Sigmoid colon (tissue), 4 donors: ENCODE data around the gene PAQR4.

Experiments
- CTCF ChIP-seq, 4 experiments: fragments of 450-650 bp in 3 of 4; fragments of 200-600 bp in 1 of 4; IDR thresholded peaks; one replicate each; pipeline ENCODE4 v1.5.1; 2016 to 2019; ENCODE audit warnings: antibody characterized with exemption in 4 of 4, mild to moderate bottlenecking in 3 of 4, moderate library complexity in 2 of 4
- EP300 ChIP-seq, 4 donors: sonication (generic); formaldehyde crosslinking; IDR thresholded peaks; one replicate each; pipeline ENCODE4 v1.6.1; 2017; ENCODE audit warnings: antibody characterized with exemption in 4 of 4
- POLR2AphosphoS5 ChIP-seq, 4 donors: sonication (generic); formaldehyde crosslinking; IDR thresholded peaks; one replicate each; pipeline ENCODE4 v1.6.1; 2017; ENCODE audit warnings: antibody characterized with exemption in 4 of 4

- TF ChIP-seq CTCF (IDR thresholded peaks at IDR 0.05): no peak
- no peak for TF ChIP-seq POLR2AphosphoS5 (IDR thresholded peaks at IDR 0.05)
- no peak for TF ChIP-seq EP300 (IDR thresholded peaks at IDR 0.05)
Measured at GRCh38 chr16:2966043-2966807, 2.9 kb upstream of the PAQR4 start.
